Measurements from ENCODE around the gene CHRNA10.
"Not testable (repeated sequence)": the region's sequence is repeated elsewhere in the genome, so short reads cannot be mapped to it uniquely, and the experiment has no call there.

Gene CHRNA10

GRCh38 chr11:3645552-3645951 lies 25.6 kb downstream of the CHRNA10 start:
- Histone ChIP-seq H3K4me1 (ENCODE audit: control insufficient read depth, insufficient read depth, low read length) (peaks cover 15% of the 10 kb centered on the region; the same call in 1 of the 2 replicates), H3K27ac (ENCODE audit: low read depth, low read length) (no peak overlapping the region), H3K27me3 (ENCODE audit: control insufficient read depth, insufficient read depth, low read length) (peaks cover 7% of the 10 kb centered on the region; the same call in 1 of the 2 replicates), H3K36me3 (ENCODE audit: control insufficient read depth, insufficient read depth, low read length) (no peaks in the 10 kb centered on the region), H3K9ac (ENCODE audit: low read length) (no peak overlapping the region), H3K9me3 (ENCODE audit: control insufficient read depth, insufficient read depth, low read depth, low read length) (peaks cover 12% of the 10 kb centered on the region), H3K4me3 (ENCODE audit: low read depth, low read length) (no peak overlapping the region)

- H3K9ac ChIP-seq (ENCODE audit: low read length) = no peak within 1 kb of the TSS
- H3K4me3 ChIP-seq (ENCODE audit: low read depth, low read length) = no peak within 1 kb of the TSS
- H3K4me1 ChIP-seq (ENCODE audit: control insufficient read depth, insufficient read depth, low read length) = peaks cover 15% of the 10 kb centered on the region; the same call in 1 of the 2 replicates
- H3K36me3 ChIP-seq (ENCODE audit: control insufficient read depth, insufficient read depth, low read length) = no peaks in the 10 kb centered on the region
- H3K27ac ChIP-seq (ENCODE audit: low read depth, low read length) = no peak within 1 kb of the TSS
- H3K27me3 ChIP-seq (ENCODE audit: control insufficient read depth, insufficient read depth, low read length) = peaks cover 7% of the 10 kb centered on the region; the same call in 1 of the 2 replicates
- H3K9me3 ChIP-seq (ENCODE audit: control insufficient read depth, insufficient read depth, low read depth, low read length) = peaks cover 12% of the 10 kb centered on the region
These were observed 26.4 kb downstream of the CHRNA10 start, which contains the start of gene ART1 for GRCh38 chr11:3644817-3645235. Gene ART1 (plus strand): TSS chr11:3645128. CDS start chr11:3659214, 14,086 bp downstream.

GRCh38 chr11:3643102-3643546 lies 28.1 kb downstream of the CHRNA10 start:
- H3K4me1 ChIP-seq (ENCODE audit: control insufficient read depth, insufficient read depth, low read length) = peaks cover 15% of the 10 kb centered on the region; the same call in 1 of the 2 replicates
- not testable (repeated sequence) for H3K27me3 ChIP-seq (ENCODE audit: control insufficient read depth, insufficient read depth, low read length); H3K9me3 ChIP-seq (ENCODE audit: control insufficient read depth, insufficient read depth, low read depth, low read length); H3K36me3 ChIP-seq (ENCODE audit: control insufficient read depth, insufficient read depth, low read length)
- peak overlapping the region; percentile 53 for H3K4me3 ChIP-seq (ENCODE audit: low read depth, low read length)
- H3K27ac ChIP-seq (ENCODE audit: low read depth, low read length) = peak overlapping the region; percentile 83; the same call in 1 of the 2 replicates
- H3K9ac ChIP-seq (ENCODE audit: low read length) = peak overlapping the region; percentile 78

- Histone ChIP-seq H3K27ac (ENCODE audit: low read depth, low read length) (peak overlapping the region; percentile 83), H3K27me3 (ENCODE audit: control insufficient read depth, insufficient read depth, low read length) (peaks cover 7% of the 10 kb centered on the region; the same call in 1 of the 2 replicates), H3K4me1 (ENCODE audit: control insufficient read depth, insufficient read depth, low read length) (peaks cover 15% of the 10 kb centered on the region; the same call in 1 of the 2 replicates), H3K9ac (ENCODE audit: low read length) (peak overlapping the region; percentile 78), H3K4me3 (ENCODE audit: low read depth, low read length) (peak overlapping the region; percentile 53), H3K9me3 (ENCODE audit: control insufficient read depth, insufficient read depth, low read depth, low read length) (peaks cover 9% of the 10 kb centered on the region), H3K36me3 (ENCODE audit: control insufficient read depth, insufficient read depth, low read length) (no peaks in the 10 kb centered on the region)
These were observed 28.9 kb downstream of the CHRNA10 start for GRCh38 chr11:3642071-3642951.

- H3K27ac ChIP-seq (ENCODE audit: low read depth, low read length) = peak within 1 kb of the TSS; percentile 83
- peaks cover 9% of the 10 kb centered on the region for H3K9me3 ChIP-seq (ENCODE audit: control insufficient read depth, insufficient read depth, low read depth, low read length)
- H3K36me3 ChIP-seq (ENCODE audit: control insufficient read depth, insufficient read depth, low read length) = no peaks in the 10 kb centered on the region
- H3K4me3 ChIP-seq (ENCODE audit: low read depth, low read length) = peak within 1 kb of the TSS; percentile 77
- H3K4me1 ChIP-seq (ENCODE audit: control insufficient read depth, insufficient read depth, low read length) = peaks cover 15% of the 10 kb centered on the region; the same call in 1 of the 2 replicates
- H3K9ac ChIP-seq (ENCODE audit: low read length) = peak within 1 kb of the TSS; percentile 78
- peaks cover 7% of the 10 kb centered on the region; the same call in 1 of the 2 replicates for H3K27me3 ChIP-seq (ENCODE audit: control insufficient read depth, insufficient read depth, low read length)
These were observed 29.5 kb downstream of the CHRNA10 start, which contains the start of gene ART5 for GRCh38 chr11:3641701-3642070. Gene ART5 (minus strand): TSS chr11:3641992. CDS start chr11:3641862, 130 bp downstream.

- Histone ChIP-seq H3K4me3 (ENCODE audit: low read depth, low read length) (peak overlapping the region; percentile 77), H3K9me3 (ENCODE audit: control insufficient read depth, insufficient read depth, low read depth, low read length) (peaks cover 9% of the 10 kb centered on the region), H3K27ac (ENCODE audit: low read depth, low read length) (no peak overlapping the region), H3K27me3 (ENCODE audit: control insufficient read depth, insufficient read depth, low read length) (peaks cover 7% of the 10 kb centered on the region; the same call in 1 of the 2 replicates), H3K4me1 (ENCODE audit: control insufficient read depth, insufficient read depth, low read length) (peaks cover 15% of the 10 kb centered on the region; the same call in 1 of the 2 replicates), H3K36me3 (ENCODE audit: control insufficient read depth, insufficient read depth, low read length) (no peaks in the 10 kb centered on the region), H3K9ac (ENCODE audit: low read length) (peak overlapping the region; percentile 51)
These were observed 30.0 kb downstream of the CHRNA10 start for GRCh38 chr11:3641191-3641590.

GRCh38 chr11:3639841-3640240 lies 31.3 kb downstream of the CHRNA10 start:
- H3K36me3 ChIP-seq (ENCODE audit: control insufficient read depth, insufficient read depth, low read length) = no peaks in the 10 kb centered on the region
- H3K4me3 ChIP-seq (ENCODE audit: low read depth, low read length) = no peak overlapping the region
- H3K4me1 ChIP-seq (ENCODE audit: control insufficient read depth, insufficient read depth, low read length) = peaks cover 15% of the 10 kb centered on the region; the same call in 1 of the 2 replicates
- H3K9me3 ChIP-seq (ENCODE audit: control insufficient read depth, insufficient read depth, low read depth, low read length) = peaks cover 6% of the 10 kb centered on the region
- H3K27ac ChIP-seq (ENCODE audit: low read depth, low read length) = no peak overlapping the region
- no peak overlapping the region for H3K9ac ChIP-seq (ENCODE audit: low read length)
- peaks cover 7% of the 10 kb centered on the region; the same call in 1 of the 2 replicates for H3K27me3 ChIP-seq (ENCODE audit: control insufficient read depth, insufficient read depth, low read length)

GRCh38 chr11:3638513-3638912 lies 32.7 kb downstream of the CHRNA10 start:
- Histone ChIP-seq H3K36me3 (ENCODE audit: control insufficient read depth, insufficient read depth, low read length) (no peaks in the 10 kb centered on the region), H3K27me3 (ENCODE audit: control insufficient read depth, insufficient read depth, low read length) (peaks cover 7% of the 10 kb centered on the region; the same call in 1 of the 2 replicates), H3K27ac (ENCODE audit: low read depth, low read length) (no peak overlapping the region), H3K9ac (ENCODE audit: low read length) (no peak overlapping the region), H3K9me3 (ENCODE audit: control insufficient read depth, insufficient read depth, low read depth, low read length) (no peaks in the 10 kb centered on the region), H3K4me1 (ENCODE audit: control insufficient read depth, insufficient read depth, low read length) (peaks cover 13% of the 10 kb centered on the region; the same call in 1 of the 2 replicates), H3K4me3 (ENCODE audit: low read depth, low read length) (no peak overlapping the region)

- no peak overlapping the region for H3K27ac ChIP-seq (ENCODE audit: low read depth, low read length)
- H3K4me1 ChIP-seq (ENCODE audit: control insufficient read depth, insufficient read depth, low read length) = peaks cover 8% of the 10 kb centered on the region; the same call in 1 of the 2 replicates
- H3K27me3 ChIP-seq (ENCODE audit: control insufficient read depth, insufficient read depth, low read length) = peaks cover 7% of the 10 kb centered on the region; the same call in 1 of the 2 replicates
- H3K9me3 ChIP-seq (ENCODE audit: control insufficient read depth, insufficient read depth, low read depth, low read length) = no peaks in the 10 kb centered on the region
- H3K36me3 ChIP-seq (ENCODE audit: control insufficient read depth, insufficient read depth, low read length) = no peaks in the 10 kb centered on the region
- H3K4me3 ChIP-seq (ENCODE audit: low read depth, low read length) = no peak overlapping the region
- no peak overlapping the region for H3K9ac ChIP-seq (ENCODE audit: low read length)
These were observed 34.0 kb downstream of the CHRNA10 start for GRCh38 chr11:3637201-3637600.

- H3K27me3 ChIP-seq (ENCODE audit: control insufficient read depth, insufficient read depth, low read length) = no peaks in the 10 kb centered on the region
- H3K9me3 ChIP-seq (ENCODE audit: control insufficient read depth, insufficient read depth, low read depth, low read length) = no peaks in the 10 kb centered on the region
- no peak overlapping the region for H3K27ac ChIP-seq (ENCODE audit: low read depth, low read length)
- H3K36me3 ChIP-seq (ENCODE audit: control insufficient read depth, insufficient read depth, low read length) = no peaks in the 10 kb centered on the region
- no peak overlapping the region for H3K4me3 ChIP-seq (ENCODE audit: low read depth, low read length)
- no peak overlapping the region for H3K9ac ChIP-seq (ENCODE audit: low read length)
- no peaks in the 10 kb centered on the region for H3K4me1 ChIP-seq (ENCODE audit: control insufficient read depth, insufficient read depth, low read length)
These were observed 35.4 kb downstream of the CHRNA10 start for GRCh38 chr11:3635641-3636375.
